Stimulated activated naive B cell treated with anti-CD40 and anti-IgM and Interleukin-4, amounts not matched to agents 10 μg/mL and 1 μg/mL and 100 μg/mL, for 72 hours (primary cell): ENCODE measurements around the gene ZNF14.
"Not testable (repeated sequence)": the region's sequence is repeated elsewhere in the genome, so short reads cannot be mapped to it uniquely, and the experiment has no call there.

Experiments used
- ATAC-seq, 2 donors: fragments of 150-1000 bp; cut with Tn5 transposase; replicated peaks; 2 replicates each; pipeline ENCODE4 v1.10.0; 2021; ENCODE audit warnings: moderate library complexity in 1 of 2
- DNase-seq: peaks from one replicate; pipeline ENCODE4 v3.0.0; 2021
- H3K27ac Mint-ChIP-seq: one replicate; pipeline ENCODE4 v1.8.0; 2022; ENCODE audit warnings: mild to moderate bottlenecking, mixed read lengths
- H3K27me3 Mint-ChIP-seq, 2 donors: one replicate each; pipeline ENCODE4 v1.8.0; 2022; ENCODE audit warnings: mixed read lengths in 2 of 2
- H3K36me3 Mint-ChIP-seq, 2 donors: one replicate each; pipeline ENCODE4 v1.8.0; 2022; ENCODE audit warnings: mixed read lengths in 2 of 2, mild to moderate bottlenecking in 1 of 2
- H3K4me1 Mint-ChIP-seq, 2 donors: one replicate each; pipeline ENCODE4 v1.8.0; 2022; ENCODE audit warnings: mixed read lengths in 2 of 2, mild to moderate bottlenecking in 1 of 2
- H3K4me3 Mint-ChIP-seq, 2 donors: one replicate each; pipeline ENCODE4 v1.8.0; 2022; ENCODE audit warnings: mild to moderate bottlenecking in 2 of 2, mixed read lengths in 2 of 2, moderate library complexity in 1 of 2
- H3K9me3 Mint-ChIP-seq, 2 donors: one replicate each; pipeline ENCODE4 v1.8.0; 2022; ENCODE audit warnings: mixed read lengths in 2 of 2, mild to moderate bottlenecking in 1 of 2

Gene ZNF14

DNA sequence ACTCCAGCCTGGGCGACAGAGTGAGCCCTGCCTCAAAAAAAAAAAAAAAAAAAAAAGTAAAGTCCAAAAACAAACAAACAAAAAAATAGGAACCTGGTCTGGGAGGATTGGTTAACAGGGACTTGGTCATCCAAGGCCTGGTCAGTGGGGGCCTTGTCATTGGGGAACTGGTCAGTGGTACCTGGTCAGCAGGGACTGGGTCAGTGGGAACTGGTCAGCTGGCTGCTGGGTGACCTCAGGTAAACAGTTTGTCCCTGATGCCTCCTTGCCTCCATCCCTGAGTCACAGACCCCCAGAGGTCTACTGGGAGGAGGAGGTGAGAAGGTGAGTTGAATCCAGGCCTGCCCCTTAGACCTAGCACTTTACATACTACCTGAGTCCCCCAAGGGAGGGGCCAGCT is 5.7 kb upstream of the ZNF14 start:
- Mint-ChIP-seq H3K9me3 (no peaks in the 10 kb centered on the region), H3K27me3 (no peaks in the 10 kb centered on the region), H3K4me3 (no peak overlapping the region), H3K4me1 (peaks cover 2 to 6% of the 10 kb centered on the region in 2 donors), H3K27ac (no peak overlapping the region), H3K36me3 (no peaks in the 10 kb centered on the region)
- no peak for ATAC-seq
- DNase-seq = no peak

DNA sequence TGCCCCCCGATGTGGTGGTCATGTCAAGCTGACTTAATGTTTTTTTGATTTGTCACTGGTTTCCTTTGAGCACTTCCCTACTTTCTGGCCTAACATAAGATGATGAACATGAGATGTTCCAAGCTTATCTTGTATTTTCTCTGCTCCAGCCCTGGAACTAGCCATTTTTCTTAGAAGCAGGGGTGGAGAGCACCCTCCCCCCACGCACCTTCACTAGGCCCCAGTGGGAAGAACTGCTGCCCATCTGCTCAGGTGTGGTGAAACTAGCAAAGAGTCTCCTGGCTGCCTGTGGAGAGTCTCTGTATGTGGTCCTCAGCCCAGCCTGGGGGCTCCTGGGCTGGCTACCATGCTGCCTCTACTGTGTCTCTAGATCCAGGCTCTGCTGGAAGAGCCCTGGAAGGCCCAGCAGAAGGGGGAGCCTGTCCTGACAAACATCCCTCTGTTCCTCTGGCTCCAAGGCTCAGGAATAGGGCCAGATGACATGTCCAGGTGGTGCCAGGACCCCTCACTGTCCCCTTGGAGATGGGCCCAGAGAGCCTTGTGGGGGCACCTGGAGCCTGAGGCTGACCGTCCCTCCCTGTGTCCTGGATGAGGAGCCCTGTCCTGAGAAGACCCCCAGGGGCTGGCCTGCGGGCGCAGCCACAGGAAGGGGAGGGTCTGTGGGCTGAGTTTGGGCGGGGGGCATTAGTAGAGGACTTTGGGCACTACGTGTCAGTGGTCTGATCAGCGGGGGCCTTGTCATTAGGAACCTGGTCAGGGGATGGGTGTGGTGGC is 4.8 kb upstream of the ZNF14 start:
- H3K36me3 Mint-ChIP-seq = peaks cover 0 to 2% of the 10 kb centered on the region in 2 donors
- DNase-seq (no peak), ATAC-seq (no peak)
- no peaks in the 10 kb centered on the region for H3K9me3 Mint-ChIP-seq
- H3K27me3 Mint-ChIP-seq = no peaks in the 10 kb centered on the region
- no peak overlapping the region for H3K27ac Mint-ChIP-seq
- H3K4me1 Mint-ChIP-seq = peaks cover 2 to 6% of the 10 kb centered on the region in 2 donors
- no peak overlapping the region for H3K4me3 Mint-ChIP-seq

- ATAC-seq (no peak), DNase-seq (no peak)
- Mint-ChIP-seq H3K9me3 (peaks cover 48 to 51% of the 10 kb centered on the region in 2 donors), H3K36me3 (peaks cover 59 to 79% of the 10 kb centered on the region in 2 donors), H3K27ac (no peak overlapping the region), H3K27me3 (no peaks in the 10 kb centered on the region), H3K4me3 (no peak overlapping the region), H3K4me1 (peaks cover 3 to 8% of the 10 kb centered on the region in 2 donors)
Measured at GRCh38 chr19:19721896-19722295, 11.0 kb downstream of the ZNF14 start.

- ATAC-seq (no peak), DNase-seq (no peak)
- Mint-ChIP-seq H3K4me3 (no peak overlapping the region), H3K36me3 (peaks cover 61 to 80% of the 10 kb centered on the region in 2 donors), H3K27ac (no peak overlapping the region), H3K9me3 (peaks cover 47 to 51% of the 10 kb centered on the region in 2 donors), H3K27me3 (no peaks in the 10 kb centered on the region), H3K4me1 (peaks cover 3 to 8% of the 10 kb centered on the region in 2 donors)
Measured at GRCh38 chr19:19719798-19720197, 13.1 kb downstream of the ZNF14 start.

- H3K27ac Mint-ChIP-seq = no peak overlapping the region
- H3K36me3 Mint-ChIP-seq = peaks cover 74 to 91% of the 10 kb centered on the region in 2 donors
- H3K9me3 Mint-ChIP-seq = peaks cover 8 to 24% of the 10 kb centered on the region in 2 donors
- H3K4me3 Mint-ChIP-seq = no peak overlapping the region
- no peaks in the 10 kb centered on the region for H3K27me3 Mint-ChIP-seq
- no peak for DNase-seq
- ATAC-seq = no peak
- H3K4me1 Mint-ChIP-seq = no peaks in the 10 kb centered on the region
Measured at GRCh38 chr19:19711934-19712828, 20.7 kb downstream of the ZNF14 start.

GRCh38 chr19:19711306-19711933 is 21.5 kb downstream of the ZNF14 start:
- Mint-ChIP-seq H3K4me3 (no peak overlapping the region), H3K36me3 (peaks cover 73 to 91% of the 10 kb centered on the region in 2 donors), H3K27me3 (no peaks in the 10 kb centered on the region), H3K4me1 (no peaks in the 10 kb centered on the region), H3K9me3 (peaks cover 5 to 23% of the 10 kb centered on the region in 2 donors), H3K27ac (no peak overlapping the region)
- no peak for ATAC-seq
- no peak for DNase-seq

GRCh38 chr19:19710506-19710905 is 22.4 kb downstream of the ZNF14 start:
- Mint-ChIP-seq H3K4me1 (no peaks in the 10 kb centered on the region), H3K4me3 (no peak overlapping the region), H3K9me3 (peaks cover 5 to 24% of the 10 kb centered on the region in 2 donors)

GRCh38 chr19:19704836-19705235 is 28.1 kb downstream of the ZNF14 start:
- ATAC-seq = no peak
- H3K27ac Mint-ChIP-seq = no peak overlapping the region
- H3K27me3 Mint-ChIP-seq = no peaks in the 10 kb centered on the region
- no peak for DNase-seq
- H3K4me3 Mint-ChIP-seq = no peak overlapping the region
- peaks cover 74 to 83% of the 10 kb centered on the region in 2 donors for H3K36me3 Mint-ChIP-seq
- no peaks in the 10 kb centered on the region for H3K4me1 Mint-ChIP-seq
- H3K9me3 Mint-ChIP-seq = peaks cover 8 to 25% of the 10 kb centered on the region in 2 donors

More at GRCh38 chr19:19710506-19710905, 22.4 kb downstream of the ZNF14 start:
- ATAC-seq (no peak), DNase-seq (no peak)
- Mint-ChIP-seq H3K27ac (no peak overlapping the region), H3K27me3 (no peaks in the 10 kb centered on the region), H3K36me3 (peaks cover 74 to 92% of the 10 kb centered on the region in 2 donors)

- ATAC-seq, H3K27me3 Mint-ChIP-seq, DNase-seq, H3K4me1 Mint-ChIP-seq, H3K4me3 Mint-ChIP-seq, H3K27ac Mint-ChIP-seq: not testable (repeated sequence)
- Mint-ChIP-seq H3K36me3 (peaks cover 45 to 46% of the 10 kb centered on the region in 2 donors), H3K9me3 (peaks cover 4 to 12% of the 10 kb centered on the region in 2 donors)
Measured at GRCh38 chr19:19700493-19700892, 32.4 kb downstream of the ZNF14 start.

DNA sequence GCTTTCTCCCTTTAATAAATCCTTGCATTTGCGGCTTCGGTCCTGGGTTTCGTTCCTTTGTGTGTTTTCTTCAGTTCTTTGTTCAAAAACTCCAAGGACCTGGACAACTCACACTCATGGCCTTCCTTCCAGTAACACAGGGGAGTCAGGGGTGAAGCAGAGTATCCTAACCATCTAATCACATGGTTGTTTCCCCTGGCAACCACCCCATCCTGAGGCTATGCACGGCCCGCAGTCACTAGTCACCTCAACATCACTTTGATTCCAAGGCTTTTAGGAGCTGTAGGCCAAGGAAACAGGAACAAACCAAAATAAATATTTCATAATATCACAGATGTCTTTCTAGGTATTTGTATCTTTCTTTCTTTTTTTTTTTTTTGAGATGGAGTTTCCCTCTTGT is 35.3 kb downstream of the ZNF14 start:
- Mint-ChIP-seq H3K4me3 (no peak overlapping the region), H3K4me1 (no peaks in the 10 kb centered on the region), H3K9me3 (peaks cover 4 to 12% of the 10 kb centered on the region in 2 donors), H3K27ac (no peak overlapping the region), H3K27me3 (no peaks in the 10 kb centered on the region), H3K36me3 (peaks cover 18 to 19% of the 10 kb centered on the region in 2 donors)
- no peak for DNase-seq
- ATAC-seq = no peak

GRCh38 chr19:19696386-19696785 is 36.5 kb downstream of the ZNF14 start:
- no peak overlapping the region for H3K4me3 Mint-ChIP-seq
- ATAC-seq (no peak), DNase-seq (no peak)
- H3K27ac Mint-ChIP-seq = no peak overlapping the region
- H3K4me1 Mint-ChIP-seq = no peaks in the 10 kb centered on the region
- H3K9me3 Mint-ChIP-seq = peaks cover 0 to 10% of the 10 kb centered on the region in 2 donors
- H3K27me3 Mint-ChIP-seq = no peaks in the 10 kb centered on the region
- peaks cover 14 to 15% of the 10 kb centered on the region in 2 donors for H3K36me3 Mint-ChIP-seq

DNA sequence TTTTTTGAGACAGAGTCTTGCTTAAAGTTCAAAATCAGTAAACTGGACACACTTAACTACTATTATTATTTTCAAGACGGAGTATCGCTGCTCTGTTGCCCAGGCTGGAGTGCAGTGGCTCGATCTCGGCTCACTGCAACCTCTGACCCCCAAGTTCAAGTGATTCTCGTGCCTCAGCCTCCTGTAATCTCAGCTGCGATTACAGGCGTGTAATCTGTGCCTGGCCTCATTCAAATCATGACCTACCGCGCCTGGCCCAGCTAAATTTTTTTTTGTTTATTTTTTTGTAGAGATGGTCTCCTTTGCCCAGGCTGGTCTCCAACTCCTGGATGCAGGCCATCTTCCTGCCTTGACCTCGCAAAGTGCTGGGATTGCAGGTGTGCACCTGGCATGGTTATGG is 41.2 kb downstream of the ZNF14 start:
- Mint-ChIP-seq H3K4me1 (no peaks in the 10 kb centered on the region), H3K27me3 (no peaks in the 10 kb centered on the region), H3K4me3 (no peak overlapping the region), H3K9me3 (peaks cover 0 to 2% of the 10 kb centered on the region in 2 donors), H3K36me3 (peaks cover 8 to 10% of the 10 kb centered on the region in 2 donors), H3K27ac (no peak overlapping the region)
- DNase-seq (no peak), ATAC-seq (no peak)

DNA sequence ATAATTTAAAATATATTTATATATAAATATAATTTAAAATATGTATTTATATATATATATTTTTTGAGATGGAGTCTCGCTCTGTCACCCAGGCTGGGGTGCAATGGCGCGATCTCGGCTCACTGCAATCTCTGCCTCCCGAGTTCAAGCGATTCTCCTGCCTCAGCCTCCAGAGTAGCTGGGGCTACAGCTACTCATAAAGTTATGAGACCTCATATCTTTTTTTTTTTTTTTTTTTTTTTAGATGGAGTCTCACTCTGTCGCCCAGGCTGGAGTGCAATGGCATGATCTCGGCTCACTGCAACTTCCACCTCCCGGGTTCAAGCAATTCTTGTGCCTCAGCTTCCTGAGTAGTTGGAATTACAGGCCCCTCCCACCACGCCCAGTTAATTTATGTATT is 43.9 kb downstream of the ZNF14 start:
- H3K27me3 Mint-ChIP-seq, H3K27ac Mint-ChIP-seq, DNase-seq, H3K4me3 Mint-ChIP-seq, H3K4me1 Mint-ChIP-seq, H3K9me3 Mint-ChIP-seq: not testable (repeated sequence)
- peak in 1 of 2 donors; percentile 30 for ATAC-seq
- H3K36me3 Mint-ChIP-seq = peaks cover 18 to 29% of the 10 kb centered on the region in 2 donors

GRCh38 chr19:19687090-19687489 is 45.8 kb downstream of the ZNF14 start:
- Mint-ChIP-seq H3K9me3 (peaks cover 12 to 13% of the 10 kb centered on the region in 2 donors), H3K4me3 (no peak overlapping the region), H3K27ac (no peak overlapping the region), H3K36me3 (peaks cover 33 to 44% of the 10 kb centered on the region in 2 donors), H3K27me3 (no peaks in the 10 kb centered on the region), H3K4me1 (peaks cover 0 to 5% of the 10 kb centered on the region in 2 donors)
- ATAC-seq (peak; percentile 42 to 77), DNase-seq (no peak)
